GM18526 (cell line): Measurements from ENCODE around the gene METTL13.
A peak's percentile ranks its signal among the peaks of the same experiment; 100 is the strongest.

Experiments
- POLR2A ChIP-seq: IDR thresholded peaks from 3 replicates; pipeline ENCODE4 v1.6.1; 2011; ENCODE audit not compliant: insufficient read length; ENCODE audit errors: extremely low read depth

METTL13 gene

GRCh38 chr1:171781176-171781875, at the start of gene METTL13:
Gene METTL13, plus strand, starts transcription at chr1:171781660. Its CDS starts 308 bp downstream, at chr1:171781968.
- peak; percentile 70 for TF ChIP-seq POLR2A

GRCh38 chr1:171736196-171736595, 45.3 kb upstream of the METTL13 start:
- TF ChIP-seq POLR2A = no peak

DNA sequence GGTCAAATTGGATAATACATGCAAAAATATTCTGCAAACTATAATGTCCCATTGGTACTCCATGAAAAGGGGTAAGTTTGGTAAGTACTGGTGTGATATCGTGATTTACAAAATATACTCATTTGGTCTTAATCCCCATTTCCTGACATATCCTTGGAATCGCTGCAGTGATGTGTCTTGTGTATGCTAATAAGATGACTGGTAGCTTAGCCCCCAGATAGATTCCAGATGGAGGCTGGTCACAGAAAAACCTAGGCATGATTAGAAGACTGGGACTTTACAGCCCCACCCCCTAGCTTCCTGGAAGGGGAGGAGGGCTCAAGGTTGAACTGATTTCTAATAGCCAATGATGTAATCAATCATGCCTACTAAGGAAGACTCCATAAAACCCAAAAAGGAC, 42.5 kb upstream of the METTL13 start:
- no peak for TF ChIP-seq POLR2A

GRCh38 chr1:171739656-171740055, 41.8 kb upstream of the METTL13 start:
- TF ChIP-seq POLR2A = no peak

DNA sequence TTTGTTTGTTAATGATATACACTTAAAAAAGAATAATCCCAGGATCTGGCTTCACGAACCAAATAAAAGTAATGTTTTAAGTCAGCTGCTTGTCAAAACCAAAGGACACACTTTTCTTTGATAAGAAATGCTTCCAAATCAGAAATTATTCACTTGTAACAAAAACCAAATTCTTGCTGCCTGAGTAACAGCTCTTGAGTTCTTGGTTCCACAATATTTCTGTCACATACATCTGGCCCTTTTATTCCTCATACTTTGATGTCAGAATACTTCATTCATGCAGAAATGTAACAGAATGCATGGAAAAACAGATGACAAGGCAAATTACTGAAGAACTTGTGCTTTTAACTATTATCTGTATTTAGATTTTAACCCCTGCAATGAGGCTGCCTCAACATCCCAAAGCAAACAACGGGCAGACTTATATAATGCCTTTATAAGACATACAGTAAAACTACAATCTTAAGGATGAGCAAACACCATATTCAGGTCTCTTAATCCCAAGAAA, 41.0 kb upstream of the METTL13 start:
- no peak for TF ChIP-seq POLR2A

DNA sequence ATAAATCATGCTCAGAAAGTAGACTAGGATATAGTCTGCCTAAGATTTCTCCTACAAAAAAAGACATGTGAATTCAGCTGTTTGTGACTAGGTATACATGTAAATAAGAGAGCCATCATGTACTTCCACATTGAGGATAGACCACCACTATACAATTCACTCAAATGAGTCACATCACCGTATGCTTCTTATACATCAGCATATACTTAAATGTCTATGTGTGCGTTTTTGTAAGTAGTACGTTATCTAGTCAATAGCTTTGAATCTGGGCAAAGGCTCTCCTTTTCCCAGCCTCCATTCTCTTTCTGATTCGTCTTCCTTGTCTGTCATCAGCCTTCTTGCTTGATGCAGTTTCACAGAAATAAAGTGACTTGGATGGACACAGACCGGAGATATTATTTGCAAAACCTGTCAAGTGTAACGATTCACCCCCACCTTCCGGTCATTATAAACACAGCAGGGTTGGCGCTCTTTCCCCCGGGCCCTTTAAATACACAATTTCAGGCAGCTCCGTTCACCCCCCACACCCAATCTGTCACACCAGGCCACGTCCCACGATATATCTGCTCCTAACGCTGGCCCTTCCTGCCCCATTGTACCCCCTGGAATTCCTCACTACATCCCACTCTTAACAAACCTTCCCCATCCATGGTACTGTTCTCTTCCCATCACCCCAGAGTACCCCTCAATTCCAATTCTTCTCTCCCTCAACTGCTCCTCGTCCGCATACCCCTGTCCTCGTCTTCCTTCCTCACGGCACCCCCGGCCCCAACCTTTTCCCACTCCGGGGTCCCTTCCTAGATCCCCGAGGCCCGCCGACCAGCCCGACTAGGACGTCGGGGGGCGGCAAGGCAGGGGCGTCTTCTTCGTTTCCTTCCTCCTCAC, 40.2 kb upstream of the METTL13 start:
- TF ChIP-seq POLR2A = no peak

GRCh38 chr1:171741872-171742576, 39.4 kb upstream of the METTL13 start, which contains the start of gene VAMP4:
Gene VAMP4, minus strand, starts transcription at chr1:171742065. Its CDS starts 3,651 bp downstream, at chr1:171738414.
- TF ChIP-seq POLR2A = peak; percentile 84

- TF ChIP-seq POLR2A = no peak
Observed at GRCh38 chr1:171742577-171742922, 38.9 kb upstream of the METTL13 start.

GRCh38 chr1:171743081-171743870, 38.2 kb upstream of the METTL13 start:
- no peak for TF ChIP-seq POLR2A

DNA sequence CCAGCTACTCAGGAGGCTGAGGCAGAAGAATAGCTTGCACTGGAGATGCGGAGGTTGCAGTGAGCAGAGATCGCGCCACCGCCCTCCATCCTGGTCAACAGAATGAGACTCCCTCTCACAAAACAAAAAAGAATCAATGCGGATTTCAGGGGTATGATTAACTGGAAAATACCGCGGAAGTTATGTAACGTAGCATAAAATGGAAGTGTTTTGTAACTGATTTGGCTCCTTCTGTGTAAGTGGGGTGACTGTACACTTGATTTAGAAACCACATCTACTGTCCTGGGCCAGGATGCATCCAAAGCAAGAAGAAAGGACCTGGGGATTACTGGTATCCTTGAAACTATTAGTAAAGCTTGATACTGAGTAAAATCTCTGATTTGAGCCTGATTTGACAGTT, 36.5 kb upstream of the METTL13 start:
- TF ChIP-seq POLR2A = no peak

DNA sequence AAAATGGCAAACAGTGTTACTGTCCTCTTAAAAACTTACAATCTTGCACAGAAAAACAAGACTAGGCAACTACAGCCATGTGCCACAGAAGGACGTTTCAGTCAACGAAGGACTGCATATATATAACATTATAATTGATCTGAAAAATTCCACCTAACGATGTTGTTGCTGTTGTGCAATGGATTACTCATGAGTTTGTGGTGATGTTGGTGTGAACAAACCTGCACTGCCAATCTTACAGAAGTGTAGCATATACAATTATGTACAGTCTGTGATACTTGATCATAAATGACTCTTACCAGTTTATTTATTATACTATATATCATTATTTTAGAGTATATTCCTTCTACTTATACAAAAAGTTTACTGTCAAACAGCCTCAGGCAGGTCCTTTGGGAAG, 32.8 kb upstream of the METTL13 start:
- TF ChIP-seq POLR2A = no peak

GRCh38 chr1:171751221-171751620, 30.2 kb upstream of the METTL13 start:
- TF ChIP-seq POLR2A = no peak

GRCh38 chr1:171753182-171753581, 28.3 kb upstream of the METTL13 start:
- no peak for TF ChIP-seq POLR2A

DNA sequence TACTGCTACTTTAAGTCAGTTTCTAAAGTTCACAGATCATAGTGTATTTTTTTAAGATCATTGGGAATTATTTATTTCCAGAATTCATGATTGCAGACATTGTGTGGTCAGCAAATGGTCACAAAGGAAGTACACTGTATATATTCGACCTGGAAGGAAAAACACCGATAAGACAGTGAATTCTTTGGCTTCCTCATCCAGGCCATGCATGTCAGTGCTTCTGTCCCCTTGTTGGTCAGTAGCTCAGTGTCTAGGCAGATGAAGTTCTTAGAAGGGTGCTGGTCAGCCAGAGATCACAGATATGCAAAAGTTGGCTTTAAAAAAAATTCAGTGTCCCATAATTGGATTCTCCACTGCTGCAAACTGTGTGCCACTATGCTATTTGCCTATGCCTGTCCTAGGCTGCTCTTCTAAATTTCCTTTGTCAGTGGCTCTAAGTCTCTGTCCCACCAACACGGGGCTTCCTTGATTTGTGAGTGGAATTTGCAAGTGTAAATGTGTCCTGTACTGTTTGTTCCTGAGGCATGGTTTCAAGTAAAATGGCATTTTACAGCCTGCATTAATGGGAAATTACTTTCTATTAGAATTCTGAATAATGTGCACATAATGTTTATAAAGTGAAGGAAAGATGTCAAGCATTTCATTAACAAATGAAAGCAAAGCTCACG, 27.6 kb upstream of the METTL13 start:
- TF ChIP-seq POLR2A = no peak
